SH-SY5Y (cell line): ENCODE results near the gene C2orf68.

Experiments used
- GATA2 ChIP-seq: IDR thresholded peaks from 2 replicates; pipeline ENCODE4 v1.6.1; 2011; ENCODE audit warnings: mild to moderate bottlenecking, low read depth, low read length
- GATA3 ChIP-seq: IDR thresholded peaks from 2 replicates; pipeline ENCODE4 v1.6.1; 2011; ENCODE audit warnings: low read depth, mild to moderate bottlenecking, low read length, moderate library complexity

- TF ChIP-seq GATA2: no peak
- TF ChIP-seq GATA3: no peak
These were observed 49.4 kb upstream of the C2orf68 start for GRCh38 chr2:85661139-85661858.
